ENCODE measurements around the gene MEF2D.

MEF2D gene

GRCh38 chr1:156452907-156453306 is 47.7 kb downstream of the MEF2D start:
- no peak for TF ChIP-seq YY1 (IDR thresholded peaks at IDR 0.05; ENCODE audit: low read depth)
- no peak for TF ChIP-seq TEAD4 (IDR thresholded peaks at IDR 0.05)
- TF ChIP-seq NFIC (IDR thresholded peaks at IDR 0.05) = no peak
- TF ChIP-seq EP300 (IDR thresholded peaks at IDR 0.05; ENCODE audit: borderline replicate concordance) = no peak
- TF ChIP-seq REST (IDR thresholded peaks at IDR 0.05; ENCODE audit: low read depth) = no peak
- no peak for TF ChIP-seq RAD21 (IDR thresholded peaks at IDR 0.05; ENCODE audit: low read depth)
- TF ChIP-seq TCF12 (IDR thresholded peaks at IDR 0.05; ENCODE audit: low read depth) = no peak
- TF ChIP-seq CREB1 (IDR thresholded peaks at IDR 0.05; ENCODE audit: low read depth) = no peak
- no peak for TF ChIP-seq CEBPB (IDR thresholded peaks at IDR 0.05)
- no peak for TF ChIP-seq EGR1 (IDR thresholded peaks at IDR 0.05)
- TF ChIP-seq ZBTB7A (IDR thresholded peaks at IDR 0.05; ENCODE audit: low read depth) = no peak
- TF ChIP-seq FOXM1 (IDR thresholded peaks at IDR 0.05; ENCODE audit: borderline replicate concordance, low read depth) = no peak

- TF ChIP-seq CREB1 (IDR thresholded peaks at IDR 0.05; ENCODE audit: low read depth) = no peak
- TF ChIP-seq USF1 (IDR thresholded peaks at IDR 0.05) = no peak
Observed at GRCh38 chr1:156451505-156452160, 48.9 kb downstream of the MEF2D start.

GRCh38 chr1:156448134-156448967 is 52.2 kb downstream of the MEF2D start:
- no peak for TF ChIP-seq REST (IDR thresholded peaks at IDR 0.05; ENCODE audit: low read depth)
- TF ChIP-seq MAX (IDR thresholded peaks at IDR 0.05) = no peak
- TF ChIP-seq TCF12 (IDR thresholded peaks at IDR 0.05; ENCODE audit: low read depth) = no peak
- no peak for TF ChIP-seq TAF1 (IDR thresholded peaks at IDR 0.05; ENCODE audit: low read depth)

GRCh38 chr1:156445789-156446263 is 54.7 kb downstream of the MEF2D start:
- TF ChIP-seq MAX (IDR thresholded peaks at IDR 0.05) = 0 out of 2 replicates have a peak, but pooled peaks have one; percentile 22
- no peak for TF ChIP-seq EP300 (IDR thresholded peaks at IDR 0.05; ENCODE audit: borderline replicate concordance)
- TF ChIP-seq YY1 (IDR thresholded peaks at IDR 0.05; ENCODE audit: low read depth) = no peak
- TF ChIP-seq RAD21 (IDR thresholded peaks at IDR 0.05; ENCODE audit: low read depth) = peak; percentile 97
- no peak for TF ChIP-seq REST (IDR thresholded peaks at IDR 0.05; ENCODE audit: low read depth)
- TF ChIP-seq TAF1 (IDR thresholded peaks at IDR 0.05; ENCODE audit: low read depth) = no peak

GRCh38 chr1:156444407-156445001 is 56.1 kb downstream of the MEF2D start:
- TF ChIP-seq RAD21 (IDR thresholded peaks at IDR 0.05; ENCODE audit: low read depth) (peak; percentile 87), TCF12 (IDR thresholded peaks at IDR 0.05; ENCODE audit: low read depth) (no peak), TEAD4 (IDR thresholded peaks at IDR 0.05) (no peak), CEBPB (IDR thresholded peaks at IDR 0.05) (no peak)
